NB4 (cell line): Measurements from ENCODE around the gene ACAT1.

Experiments used
- MYC ChIP-seq: IDR thresholded peaks from 2 replicates; pipeline ENCODE4 v1.6.1; 2011; ENCODE audit warnings: low read depth, low read length
- TF ChIP-seq, protein P1 (sequence below): IDR thresholded peaks from one replicate; pipeline ENCODE4 v1.5.1; 2012; ENCODE audit warnings: low read depth, low read length
- TF ChIP-seq, protein P2 (sequence below): IDR thresholded peaks from 2 replicates; pipeline ENCODE4 v1.6.1; 2011; ENCODE audit warnings: low read depth, low read length

GRCh38 chr11:108084811-108085210, 36.6 kb upstream of the ACAT1 start:
- TF ChIP-seq, protein P1, sequence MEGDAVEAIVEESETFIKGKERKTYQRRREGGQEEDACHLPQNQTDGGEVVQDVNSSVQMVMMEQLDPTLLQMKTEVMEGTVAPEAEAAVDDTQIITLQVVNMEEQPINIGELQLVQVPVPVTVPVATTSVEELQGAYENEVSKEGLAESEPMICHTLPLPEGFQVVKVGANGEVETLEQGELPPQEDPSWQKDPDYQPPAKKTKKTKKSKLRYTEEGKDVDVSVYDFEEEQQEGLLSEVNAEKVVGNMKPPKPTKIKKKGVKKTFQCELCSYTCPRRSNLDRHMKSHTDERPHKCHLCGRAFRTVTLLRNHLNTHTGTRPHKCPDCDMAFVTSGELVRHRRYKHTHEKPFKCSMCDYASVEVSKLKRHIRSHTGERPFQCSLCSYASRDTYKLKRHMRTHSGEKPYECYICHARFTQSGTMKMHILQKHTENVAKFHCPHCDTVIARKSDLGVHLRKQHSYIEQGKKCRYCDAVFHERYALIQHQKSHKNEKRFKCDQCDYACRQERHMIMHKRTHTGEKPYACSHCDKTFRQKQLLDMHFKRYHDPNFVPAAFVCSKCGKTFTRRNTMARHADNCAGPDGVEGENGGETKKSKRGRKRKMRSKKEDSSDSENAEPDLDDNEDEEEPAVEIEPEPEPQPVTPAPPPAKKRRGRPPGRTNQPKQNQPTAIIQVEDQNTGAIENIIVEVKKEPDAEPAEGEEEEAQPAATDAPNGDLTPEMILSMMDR: no peak
- TF ChIP-seq MYC: no peak
- TF ChIP-seq, protein P2, sequence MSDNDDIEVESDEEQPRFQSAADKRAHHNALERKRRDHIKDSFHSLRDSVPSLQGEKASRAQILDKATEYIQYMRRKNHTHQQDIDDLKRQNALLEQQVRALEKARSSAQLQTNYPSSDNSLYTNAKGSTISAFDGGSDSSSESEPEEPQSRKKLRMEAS: no peak
